ENCODE data around the gene TNPO2. TPM values are rescaled to one million over a fixed set of nuclear protein-coding genes. Genes with fewer than 3 reads are reported as not detected.

The TNPO2 gene
- total RNA-seq, 2 experiments from 2014 or later = 47.3 to 47.4 TPM

GRCh38 chr19:12711187-12711586 is 12.5 kb downstream of the TNPO2 start:
- Mint-ChIP-seq H3K9me3 (no peaks in the 10 kb centered on the region), H3K4me1 (ENCODE audit: low read depth) (no peaks in the 10 kb centered on the region), H3K27ac (no peak overlapping the region), H3K27me3 (no peaks in the 10 kb centered on the region), H3K4me3 (no peak overlapping the region), H3K36me3 (ENCODE audit: low read depth) (peaks cover 56% of the 10 kb centered on the region)
- CTCF ChIA-PET = no interaction called here
- Histone ChIP-seq H3K9me3 (ENCODE audit: control insufficient read depth in 1 of 2, insufficient read depth in 1 of 2, low read length in 2 of 2) (no peaks in the 10 kb centered on the region), H3K36me3 (ENCODE audit: insufficient read depth, low read length) (peaks cover 57% of the 10 kb centered on the region), H3K4me1 (ENCODE audit: insufficient read depth, low read length) (no peaks in the 10 kb centered on the region), H3K27me3 (ENCODE audit: control insufficient read depth in 1 of 2, insufficient read depth in 2 of 2, low read length in 2 of 2) (no peaks in the 10 kb centered on the region), H3K4me3 (ENCODE audit: low read length) (no peak overlapping the region), H3K27ac (ENCODE audit: low read depth in 1 of 2, low read length in 2 of 2) (no peak overlapping the region)
- DNase-seq (peak in 1 of 14 experiments; percentile 21), ATAC-seq (ENCODE audit: poor library complexity) (no peak)
- intact Hi-C loops (cut with DNase I, micrococcal nuclease) = no loop called here
- POLR2A ChIA-PET = no interaction called here
- no peak for TF ChIP-seq CTCF (IDR thresholded peaks at IDR 0.05)

- H3K27me3 Mint-ChIP-seq = no peaks in the 10 kb centered on the region
- ChIA-PET CTCF (interaction anchor here (1.1 kb wide), 1 partner anchor 52 kb away, joined by 3 read pairs; no protein-coding TSS in a partner anchor), POLR2A (no interaction called here)
- H3K4me3 Mint-ChIP-seq = no peak overlapping the region
- no peaks in the 10 kb centered on the region for H3K9me3 Mint-ChIP-seq
- intact Hi-C loops (cut with DNase I, micrococcal nuclease) = no loop called here
- no peak overlapping the region for H3K27ac Mint-ChIP-seq
- H3K4me3 ChIP-seq (ENCODE audit: low read length) = no peak overlapping the region
- TF ChIP-seq CTCF (IDR thresholded peaks at IDR 0.05) = no peak
- ATAC-seq (ENCODE audit: poor library complexity) (no peak), DNase-seq (no peak)
- no peaks in the 10 kb centered on the region for H3K27me3 ChIP-seq (ENCODE audit: control insufficient read depth in 1 of 2, insufficient read depth in 2 of 2, low read length in 2 of 2)
- H3K4me1 Mint-ChIP-seq (ENCODE audit: low read depth) = no peaks in the 10 kb centered on the region
- peaks cover 68% of the 10 kb centered on the region for H3K36me3 Mint-ChIP-seq (ENCODE audit: low read depth)
- H3K9me3 ChIP-seq (ENCODE audit: control insufficient read depth in 1 of 2, insufficient read depth in 1 of 2, low read length in 2 of 2) = no peaks in the 10 kb centered on the region
- no peak overlapping the region for H3K27ac ChIP-seq (ENCODE audit: low read depth in 1 of 2, low read length in 2 of 2)
- H3K4me1 ChIP-seq (ENCODE audit: insufficient read depth, low read length) = no peaks in the 10 kb centered on the region
- H3K36me3 ChIP-seq (ENCODE audit: insufficient read depth, low read length) = peaks cover 56% of the 10 kb centered on the region
These were observed 15.1 kb downstream of the TNPO2 start for GRCh38 chr19:12708641-12709040.

- Histone ChIP-seq H3K27me3 (ENCODE audit: control insufficient read depth in 1 of 2, insufficient read depth in 2 of 2, low read length in 2 of 2) (no peaks in the 10 kb centered on the region), H3K27ac (ENCODE audit: low read depth in 1 of 2, low read length in 2 of 2) (no peak overlapping the region), H3K4me3 (ENCODE audit: low read length) (no peak overlapping the region), H3K4me1 (ENCODE audit: insufficient read depth, low read length) (no peaks in the 10 kb centered on the region), H3K36me3 (ENCODE audit: insufficient read depth, low read length) (peaks cover 66% of the 10 kb centered on the region), H3K9me3 (ENCODE audit: control insufficient read depth in 1 of 2, insufficient read depth in 1 of 2, low read length in 2 of 2) (no peaks in the 10 kb centered on the region)
- no peaks in the 10 kb centered on the region for H3K4me1 Mint-ChIP-seq (ENCODE audit: low read depth)
- H3K27me3 Mint-ChIP-seq = no peaks in the 10 kb centered on the region
- ChIA-PET CTCF (no interaction called here), POLR2A (no interaction called here)
- H3K4me3 Mint-ChIP-seq = no peak overlapping the region
- ATAC-seq (ENCODE audit: poor library complexity) = no peak
- peaks cover 75% of the 10 kb centered on the region for H3K36me3 Mint-ChIP-seq (ENCODE audit: low read depth)
- DNase-seq = no peak
- no peak overlapping the region for H3K27ac Mint-ChIP-seq
- TF ChIP-seq CTCF (IDR thresholded peaks at IDR 0.05) = no peak
- no peaks in the 10 kb centered on the region for H3K9me3 Mint-ChIP-seq
- intact Hi-C loops (cut with DNase I, micrococcal nuclease) = no loop called here
These were observed 17.4 kb downstream of the TNPO2 start for GRCh38 chr19:12706332-12706718.

All from CD4-positive, alpha-beta T cell (primary cell).